ENCODE results near the gene KLF11.

KLF11 gene

DNA sequence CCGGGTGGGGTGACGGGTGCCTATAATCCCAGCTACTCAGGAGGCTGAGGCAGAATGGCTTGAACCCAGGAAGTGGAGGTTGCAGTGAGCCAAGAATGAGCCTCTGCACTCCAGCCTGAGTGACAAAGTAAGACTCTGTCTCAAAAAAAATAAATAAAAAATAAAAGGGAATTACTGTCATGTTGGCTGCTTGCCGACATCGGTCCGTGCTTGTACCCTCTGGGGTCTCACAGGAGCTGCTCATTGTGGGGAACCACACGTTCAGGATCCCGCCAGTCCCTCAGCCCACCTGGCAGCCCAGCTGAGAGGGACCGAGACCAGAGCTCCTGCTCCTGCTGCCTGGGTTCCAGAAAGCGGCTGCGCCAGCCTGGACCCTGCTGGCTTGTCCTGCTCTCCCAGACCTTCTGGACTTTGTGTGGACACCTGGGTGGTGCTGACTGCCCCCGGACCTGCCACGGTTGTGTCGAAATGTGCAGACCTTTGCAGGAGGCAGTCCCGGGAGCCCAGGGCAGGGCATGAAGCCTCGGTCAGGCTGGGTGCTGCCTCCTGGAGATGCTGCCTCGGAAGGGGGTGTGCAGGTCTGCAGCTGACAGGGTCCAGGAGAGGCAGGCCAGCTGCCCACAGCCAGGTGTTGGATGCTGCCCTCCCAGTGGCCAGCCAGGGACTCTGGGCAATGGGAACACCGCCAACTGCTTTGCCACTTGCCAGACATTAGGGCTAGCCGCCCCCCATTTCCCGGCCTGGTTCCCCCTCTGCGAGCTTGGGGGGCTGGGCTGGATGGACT, 16.4 kb downstream of the KLF11 start:
- DNase-seq (ENCODE audit: insufficient read length, low spot score) (no peak), FAIRE-seq (no peak)

DNA sequence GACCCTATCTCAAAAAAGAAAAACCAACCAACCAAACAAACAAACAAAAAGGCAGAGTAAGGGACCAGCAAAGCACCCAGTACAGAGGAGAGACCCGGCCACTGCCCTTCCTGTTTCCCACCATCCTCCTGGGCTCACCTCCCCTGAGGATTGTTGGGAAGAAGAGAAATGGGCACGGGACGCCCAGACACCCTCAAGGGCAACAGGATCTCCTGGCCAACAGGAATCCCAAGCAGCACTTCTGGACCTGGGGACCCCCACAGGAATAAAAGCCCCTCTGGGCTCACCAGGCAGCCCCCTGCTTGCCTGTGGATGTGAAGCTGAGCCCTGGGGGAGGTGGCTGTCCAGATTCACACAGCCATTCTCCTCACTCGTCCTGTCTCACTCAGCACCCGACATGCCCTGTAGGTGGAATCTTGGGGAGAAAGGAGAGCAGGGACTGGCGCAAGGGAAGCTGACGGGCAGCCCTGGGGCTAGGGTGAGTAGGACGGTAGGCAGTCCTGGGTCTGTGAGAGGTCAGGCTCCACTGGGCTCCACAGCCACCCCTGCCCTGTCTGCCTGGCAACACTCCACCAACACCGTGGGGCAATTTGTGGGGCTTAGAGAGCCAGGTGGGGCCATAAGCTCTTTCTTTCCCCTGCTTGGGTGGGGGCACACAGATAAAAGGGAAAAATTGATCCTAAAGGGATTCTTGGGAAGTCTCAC, 18.0 kb downstream of the KLF11 start:
- no peak for DNase-seq (ENCODE audit: insufficient read length, low spot score)
- TF ChIP-seq POU2F2 (IDR thresholded peaks at IDR 0.05; ENCODE audit: low read depth, low read length) = no peak
- TF ChIP-seq SPI1 (IDR thresholded peaks at IDR 0.05; ENCODE audit: low read depth, low read length) = no peak
- TF ChIP-seq PAX5 (IDR thresholded peaks at IDR 0.05; ENCODE audit: insufficient read depth, low read length, severe bottlenecking) = no peak
- no peak for TF ChIP-seq POLR2AphosphoS5 (IDR thresholded peaks at IDR 0.05; ENCODE audit: low read depth, low read length)
- no peak for TF ChIP-seq POLR2A (IDR thresholded peaks at IDR 0.05; ENCODE audit: low read depth, low read length)
- TF ChIP-seq TAF1 (IDR thresholded peaks at IDR 0.05; ENCODE audit: low read depth, low read length) = no peak
- no peak for FAIRE-seq

More for the DNA sequence above, 16.4 kb downstream of the KLF11 start:
- no peak for TF ChIP-seq POLR2A (IDR thresholded peaks at IDR 0.05; ENCODE audit: low read depth, low read length)
- no peak for TF ChIP-seq POU2F2 (IDR thresholded peaks at IDR 0.05; ENCODE audit: low read depth, low read length)
- no peak for TF ChIP-seq POLR2AphosphoS5 (IDR thresholded peaks at IDR 0.05; ENCODE audit: low read depth, low read length)
- TF ChIP-seq TAF1 (IDR thresholded peaks at IDR 0.05; ENCODE audit: low read depth, low read length) = no peak
- no peak for TF ChIP-seq PAX5 (IDR thresholded peaks at IDR 0.05; ENCODE audit: insufficient read depth, low read length, severe bottlenecking)
- no peak for TF ChIP-seq SPI1 (IDR thresholded peaks at IDR 0.05; ENCODE audit: low read depth, low read length)

DNA sequence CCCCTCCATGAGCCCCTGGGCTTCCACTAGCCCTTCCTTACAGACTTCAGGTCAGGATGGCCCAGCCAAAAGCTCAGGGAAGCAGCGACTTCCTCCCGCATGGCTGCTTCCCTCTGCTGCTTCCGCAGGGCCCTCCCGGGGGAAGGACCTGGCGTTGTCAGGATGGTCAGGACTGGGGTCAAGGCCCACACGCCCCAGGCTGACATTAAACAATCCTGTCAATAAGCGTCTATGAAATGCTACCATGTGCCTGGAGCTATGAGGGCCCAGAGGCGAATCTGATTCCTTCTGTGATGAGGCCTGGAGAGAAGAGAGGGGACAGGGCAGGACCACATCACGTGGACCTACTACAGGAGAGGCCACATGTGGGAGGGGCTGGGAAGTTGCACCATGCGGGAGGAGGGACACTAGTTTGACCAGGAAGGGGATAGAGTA, 19.6 kb downstream of the KLF11 start:
- no peak for TF ChIP-seq POLR2AphosphoS5 (IDR thresholded peaks at IDR 0.05; ENCODE audit: low read depth, low read length)
- TF ChIP-seq TAF1 (IDR thresholded peaks at IDR 0.05; ENCODE audit: low read depth, low read length) = no peak
- no peak for TF ChIP-seq SPI1 (IDR thresholded peaks at IDR 0.05; ENCODE audit: low read depth, low read length)
- no peak for TF ChIP-seq POLR2A (IDR thresholded peaks at IDR 0.05; ENCODE audit: low read depth, low read length)
- DNase-seq (ENCODE audit: insufficient read length, low spot score) (no peak), FAIRE-seq (no peak)

GRCh38 chr2:10063566-10063965, 20.2 kb downstream of the KLF11 start:
- DNase-seq (ENCODE audit: insufficient read length, low spot score) (no peak), FAIRE-seq (no peak)
- TF ChIP-seq PAX5 (IDR thresholded peaks at IDR 0.05; ENCODE audit: insufficient read depth, low read length, severe bottlenecking) = no peak
- TF ChIP-seq TAF1 (IDR thresholded peaks at IDR 0.05; ENCODE audit: low read depth, low read length) = no peak
- no peak for TF ChIP-seq POLR2AphosphoS5 (IDR thresholded peaks at IDR 0.05; ENCODE audit: low read depth, low read length)
- no peak for TF ChIP-seq SPI1 (IDR thresholded peaks at IDR 0.05; ENCODE audit: low read depth, low read length)
- no peak for TF ChIP-seq POU2F2 (IDR thresholded peaks at IDR 0.05; ENCODE audit: low read depth, low read length)
- TF ChIP-seq POLR2A (IDR thresholded peaks at IDR 0.05; ENCODE audit: low read depth, low read length) = no peak

- FAIRE-seq (no peak), DNase-seq (ENCODE audit: insufficient read length, low spot score) (no peak)
- TF ChIP-seq POLR2AphosphoS5 (IDR thresholded peaks at IDR 0.05; ENCODE audit: low read depth, low read length) (no peak), POLR2A (IDR thresholded peaks at IDR 0.05; ENCODE audit: low read depth, low read length) (no peak), POU2F2 (IDR thresholded peaks at IDR 0.05; ENCODE audit: low read depth, low read length) (no peak), TAF1 (IDR thresholded peaks at IDR 0.05; ENCODE audit: low read depth, low read length) (no peak), SPI1 (IDR thresholded peaks at IDR 0.05; ENCODE audit: low read depth, low read length) (no peak), PAX5 (IDR thresholded peaks at IDR 0.05; ENCODE audit: insufficient read depth, low read length, severe bottlenecking) (no peak)
Observed at GRCh38 chr2:10064932-10065772, 21.8 kb downstream of the KLF11 start.

GRCh38 chr2:10065773-10066055, 22.4 kb downstream of the KLF11 start:
- TF ChIP-seq TAF1 (IDR thresholded peaks at IDR 0.05; ENCODE audit: low read depth, low read length) = no peak
- no peak for TF ChIP-seq SPI1 (IDR thresholded peaks at IDR 0.05; ENCODE audit: low read depth, low read length)
- no peak for TF ChIP-seq POLR2AphosphoS5 (IDR thresholded peaks at IDR 0.05; ENCODE audit: low read depth, low read length)
- no peak for TF ChIP-seq PAX5 (IDR thresholded peaks at IDR 0.05; ENCODE audit: insufficient read depth, low read length, severe bottlenecking)
- no peak for TF ChIP-seq POLR2A (IDR thresholded peaks at IDR 0.05; ENCODE audit: low read depth, low read length)
- no peak for TF ChIP-seq POU2F2 (IDR thresholded peaks at IDR 0.05; ENCODE audit: low read depth, low read length)
- DNase-seq (ENCODE audit: insufficient read length, low spot score) (no peak), FAIRE-seq (no peak)

- FAIRE-seq (no peak), DNase-seq (ENCODE audit: insufficient read length, low spot score) (no peak)
- no peak for TF ChIP-seq POU2F2 (IDR thresholded peaks at IDR 0.05; ENCODE audit: low read depth, low read length)
- no peak for TF ChIP-seq TAF1 (IDR thresholded peaks at IDR 0.05; ENCODE audit: low read depth, low read length)
- no peak for TF ChIP-seq PAX5 (IDR thresholded peaks at IDR 0.05; ENCODE audit: insufficient read depth, low read length, severe bottlenecking)
- TF ChIP-seq POLR2A (IDR thresholded peaks at IDR 0.05; ENCODE audit: low read depth, low read length) = no peak
- TF ChIP-seq SPI1 (IDR thresholded peaks at IDR 0.05; ENCODE audit: low read depth, low read length) = no peak
- no peak for TF ChIP-seq POLR2AphosphoS5 (IDR thresholded peaks at IDR 0.05; ENCODE audit: low read depth, low read length)
Observed at GRCh38 chr2:10067330-10067729, 24.0 kb downstream of the KLF11 start.

DNA sequence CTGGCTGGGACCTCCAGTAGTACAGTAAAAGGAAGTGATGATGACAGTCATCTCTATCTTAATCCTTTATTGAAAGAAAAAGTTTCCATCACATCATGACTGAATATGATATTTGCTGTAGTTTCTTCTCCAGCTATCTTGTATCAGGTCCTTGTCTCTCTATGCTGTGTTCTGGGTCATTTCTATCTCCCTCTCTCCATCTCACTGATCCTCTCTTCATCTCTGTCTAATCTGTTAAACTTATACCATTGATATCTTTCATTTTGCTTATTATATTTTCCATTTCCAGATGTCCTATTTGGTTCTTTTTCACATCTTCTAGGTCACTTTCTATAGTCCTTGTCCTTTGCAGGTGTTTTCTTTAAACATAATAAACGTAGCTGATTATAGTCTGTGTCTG, 24.5 kb downstream of the KLF11 start:
- DNase-seq (ENCODE audit: insufficient read length, low spot score) = no peak
- no peak for FAIRE-seq
- TF ChIP-seq SPI1 (IDR thresholded peaks at IDR 0.05; ENCODE audit: low read depth, low read length) (no peak), POLR2AphosphoS5 (IDR thresholded peaks at IDR 0.05; ENCODE audit: low read depth, low read length) (no peak), POU2F2 (IDR thresholded peaks at IDR 0.05; ENCODE audit: low read depth, low read length) (no peak), TAF1 (IDR thresholded peaks at IDR 0.05; ENCODE audit: low read depth, low read length) (no peak), POLR2A (IDR thresholded peaks at IDR 0.05; ENCODE audit: low read depth, low read length) (no peak), PAX5 (IDR thresholded peaks at IDR 0.05; ENCODE audit: insufficient read depth, low read length, severe bottlenecking) (no peak)

DNA sequence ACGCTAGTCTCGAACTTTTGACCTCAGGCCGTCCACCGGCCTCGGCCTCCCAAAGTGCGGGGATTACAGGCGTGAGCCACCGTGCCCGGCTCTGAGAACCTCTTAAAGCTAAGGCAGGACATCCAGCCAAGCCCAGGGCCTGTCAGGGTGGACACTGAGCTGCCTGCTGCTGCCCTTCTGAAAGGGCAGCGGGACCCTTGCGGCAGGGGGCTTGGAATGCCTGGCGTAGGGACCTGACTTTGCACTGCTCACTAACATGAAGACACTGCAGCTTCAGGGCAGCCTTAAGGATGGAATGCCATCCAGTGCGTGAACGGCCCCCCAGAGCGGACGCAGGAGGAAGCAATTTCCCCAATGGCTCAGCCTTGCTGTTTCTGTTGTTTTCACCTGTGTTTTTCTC, 27.8 kb downstream of the KLF11 start:
- FAIRE-seq = no peak
- TF ChIP-seq POLR2A (IDR thresholded peaks at IDR 0.05; ENCODE audit: low read depth, low read length) = no peak
- no peak for TF ChIP-seq SPI1 (IDR thresholded peaks at IDR 0.05; ENCODE audit: low read depth, low read length)
- TF ChIP-seq POU2F2 (IDR thresholded peaks at IDR 0.05; ENCODE audit: low read depth, low read length) = no peak
- TF ChIP-seq PAX5 (IDR thresholded peaks at IDR 0.05; ENCODE audit: insufficient read depth, low read length, severe bottlenecking) = no peak
- no peak for TF ChIP-seq POLR2AphosphoS5 (IDR thresholded peaks at IDR 0.05; ENCODE audit: low read depth, low read length)
- TF ChIP-seq TAF1 (IDR thresholded peaks at IDR 0.05; ENCODE audit: low read depth, low read length) = no peak
- DNase-seq (ENCODE audit: insufficient read length, low spot score) = no peak

All from GM12891 (cell line).